GM12891 (cell line): ENCODE data around the gene ALG10B.
"Not testable (repeated sequence)": the region's sequence is repeated elsewhere in the genome, so short reads cannot be mapped to it uniquely, and the experiment has no call there.

Experiments
- DNase-seq: peaks from one replicate; pipeline ENCODE4 v3.0.0; 2011; ENCODE audit warnings: low spot score; ENCODE audit not compliant: insufficient read length
- FAIRE-seq: peaks from 2 replicates; lab custom pipeline; 2011; peaks lifted over from hg19 to GRCh38; lab: Jason Lieb, UNC
- PAX5 ChIP-seq: IDR thresholded peaks from 2 replicates; pipeline ENCODE4 v1.6.1; 2011; ENCODE audit warnings: low read length, moderate library complexity, mild to moderate bottlenecking; ENCODE audit not compliant: insufficient read depth, severe bottlenecking
- POLR2A ChIP-seq: IDR thresholded peaks from 2 replicates; pipeline ENCODE4 v1.6.1; 2011; ENCODE audit warnings: low read depth, low read length, control low read depth
- POLR2AphosphoS5 ChIP-seq: IDR thresholded peaks from 2 replicates; pipeline ENCODE4 v1.6.1; 2011; ENCODE audit warnings: low read depth, low read length, control low read depth
- POU2F2 ChIP-seq: IDR thresholded peaks from 2 replicates; pipeline ENCODE4 v1.6.1; 2011; ENCODE audit warnings: low read depth, mild to moderate bottlenecking, control low read depth, low read length, moderate library complexity
- SPI1 ChIP-seq: IDR thresholded peaks from 2 replicates; pipeline ENCODE4 v1.6.1; 2011; ENCODE audit warnings: low read depth, low read length, control low read depth
- TAF1 ChIP-seq: IDR thresholded peaks from 2 replicates; pipeline ENCODE4 v1.6.1; 2011; ENCODE audit warnings: low read depth, low read length, control low read depth

ALG10B gene

GRCh38 chr12:38327356-38327755 is 10.8 kb downstream of the ALG10B start:
- DNase-seq (no peak), FAIRE-seq (peak; percentile 51)
- TF ChIP-seq TAF1: no peak
- TF ChIP-seq POLR2A: no peak
- TF ChIP-seq POU2F2: no peak
- no peak for TF ChIP-seq PAX5
- TF ChIP-seq SPI1: no peak
- no peak for TF ChIP-seq POLR2AphosphoS5

GRCh38 chr12:38328306-38328895 is 11.8 kb downstream of the ALG10B start:
- FAIRE-seq (peak; percentile 55), DNase-seq (no peak)
- no peak for TF ChIP-seq POU2F2
- no peak for TF ChIP-seq PAX5
- TF ChIP-seq TAF1: no peak
- TF ChIP-seq POLR2A: no peak
- TF ChIP-seq SPI1: no peak
- TF ChIP-seq POLR2AphosphoS5: no peak

- DNase-seq, FAIRE-seq: not testable (repeated sequence)
Measured at GRCh38 chr12:38330414-38330813, 13.8 kb downstream of the ALG10B start.

- DNase-seq: no peak
- FAIRE-seq: no peak
Measured at GRCh38 chr12:38332814-38333213, 16.2 kb downstream of the ALG10B start.

GRCh38 chr12:38342444-38342843 is 25.9 kb downstream of the ALG10B start:
- no peak for TF ChIP-seq TAF1
- TF ChIP-seq POLR2AphosphoS5: no peak
- TF ChIP-seq PAX5: no peak
- no peak for TF ChIP-seq SPI1
- TF ChIP-seq POU2F2: no peak
- TF ChIP-seq POLR2A: no peak
- FAIRE-seq: no peak
- DNase-seq: no peak

More at GRCh38 chr12:38332814-38333213, 16.2 kb downstream of the ALG10B start:
- TF ChIP-seq TAF1 (no peak), POU2F2 (no peak)

- DNase-seq, FAIRE-seq: not testable (repeated sequence)
Measured at GRCh38 chr12:38343256-38343655, 26.7 kb downstream of the ALG10B start.

GRCh38 chr12:38343916-38344315 is 27.3 kb downstream of the ALG10B start:
- FAIRE-seq, DNase-seq: not testable (repeated sequence)

- DNase-seq: no peak
- FAIRE-seq: peak; percentile 82
- peak; percentile 35; the same call in 1 of the 2 replicates for TF ChIP-seq POU2F2
- TF ChIP-seq SPI1: peak; percentile 98
- TF ChIP-seq POLR2A: no peak
- no peak for TF ChIP-seq POLR2AphosphoS5
- TF ChIP-seq TAF1: peak; percentile 38; the same call in 1 of the 2 replicates
- no peak for TF ChIP-seq PAX5
Measured at GRCh38 chr12:38350342-38351174, 34.0 kb downstream of the ALG10B start.

- FAIRE-seq, DNase-seq: not testable (repeated sequence)
Measured at GRCh38 chr12:38351175-38351508, 34.6 kb downstream of the ALG10B start.

- no peak for TF ChIP-seq SPI1
- FAIRE-seq (no peak), DNase-seq (no peak)
Measured at GRCh38 chr12:38367506-38367905, 50.9 kb downstream of the ALG10B start.

GRCh38 chr12:38370311-38370710 is 53.7 kb downstream of the ALG10B start:
- no peak for DNase-seq
- FAIRE-seq: no peak
- TF ChIP-seq SPI1: no peak
- no peak for TF ChIP-seq POLR2AphosphoS5
- no peak for TF ChIP-seq POU2F2
- no peak for TF ChIP-seq TAF1
- no peak for TF ChIP-seq PAX5
- no peak for TF ChIP-seq POLR2A

- DNase-seq (no peak), FAIRE-seq (no peak)
- TF ChIP-seq POLR2AphosphoS5 (no peak), POU2F2 (no peak), POLR2A (no peak), TAF1 (no peak), PAX5 (no peak)
Measured at GRCh38 chr12:38373784-38374183, 57.2 kb downstream of the ALG10B start.
